GM23248 (cell line): Measurements from ENCODE around the gene AGO3.
"Not testable (repeated sequence)": the region's sequence is repeated elsewhere in the genome, so short reads cannot be mapped to it uniquely, and the experiment has no call there.

Source experiments
- EZH2 ChIP-seq: fragments of 200-600 bp; sonication (generic); IDR thresholded peaks from 2 replicates; pipeline ENCODE4 v1.6.1; 2018; ENCODE audit warnings: antibody characterized with exemption, mild to moderate bottlenecking; ENCODE audit not compliant: insufficient read depth, poor library complexity, severe bottlenecking
- EZH2phosphoT487 ChIP-seq: fragments of 200-600 bp; sonication (generic); IDR thresholded peaks from 2 replicates; pipeline ENCODE4 v1.6.1; 2018; ENCODE audit warnings: antibody characterized with exemption, moderate library complexity, mild to moderate bottlenecking, low read depth; ENCODE audit not compliant: insufficient read depth

DNA sequence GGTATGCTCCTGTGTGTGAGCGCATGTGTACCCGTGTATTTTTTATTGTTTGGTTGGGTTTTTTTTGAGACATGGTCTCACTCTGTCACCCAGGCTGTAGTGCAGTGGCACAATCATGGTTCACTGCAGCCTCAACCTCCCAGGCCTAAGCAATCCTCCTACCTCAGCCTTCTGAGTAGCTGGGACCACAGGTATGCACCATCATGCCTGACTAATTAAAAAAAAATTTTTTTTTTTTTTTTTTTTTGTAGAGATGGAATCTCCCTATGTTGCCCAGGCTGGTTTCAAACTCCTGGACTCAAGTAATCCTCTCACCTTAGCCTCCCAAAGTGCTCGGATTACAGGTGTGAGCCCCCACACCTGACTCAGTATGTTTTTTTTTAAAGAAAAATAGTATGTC is 41.7 kb downstream of the AGO3 start:
- TF ChIP-seq EZH2, EZH2phosphoT487: not testable (repeated sequence)
